Peyer's patch (tissue), 4 donors: ENCODE data around the gene CDK13.

Experiments used
- POLR2A ChIP-seq, 2 donors: fragments of 450-650 bp; IDR thresholded peaks; one replicate each; pipeline ENCODE4 v1.5.1; 2017; ENCODE audit warnings: antibody characterized with exemption in 2 of 2, mild to moderate bottlenecking in 2 of 2, moderate library complexity in 2 of 2
- TF ChIP-seq, protein P1 (sequence below), 6 experiments: fragments of 450-650 bp in 4 of 6; fragments of 200-600 bp in 2 of 6; sonication (generic) in 1 of 6; IDR thresholded peaks; one replicate each; pipeline ENCODE4 v1.5.1; 2017 to 2019; ENCODE audit warnings: antibody characterized with exemption in 6 of 6, mild to moderate bottlenecking in 3 of 6, moderate library complexity in 1 of 6

DNA sequence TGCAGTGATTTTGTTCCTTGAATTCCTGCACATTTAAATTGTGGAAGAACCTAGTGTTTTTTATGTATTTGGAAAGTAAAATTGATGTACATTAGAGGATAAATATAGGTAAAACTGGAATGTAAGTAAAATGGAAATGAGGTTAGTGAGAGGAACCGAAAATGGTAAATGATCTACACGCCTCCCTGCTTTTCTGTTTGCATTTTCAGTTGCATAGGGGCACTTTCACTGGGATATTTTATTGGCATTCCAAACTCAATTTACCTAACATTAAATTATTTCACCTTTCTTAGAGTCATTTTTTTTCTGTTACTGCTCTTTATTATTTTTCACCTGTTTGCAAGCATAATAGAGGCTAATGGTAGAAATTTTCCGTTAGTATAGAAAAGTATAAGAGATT is 8.0 kb downstream of the CDK13 start:
- TF ChIP-seq POLR2A (IDR thresholded peaks at IDR 0.05), result no peak
- TF ChIP-seq, protein P1, sequence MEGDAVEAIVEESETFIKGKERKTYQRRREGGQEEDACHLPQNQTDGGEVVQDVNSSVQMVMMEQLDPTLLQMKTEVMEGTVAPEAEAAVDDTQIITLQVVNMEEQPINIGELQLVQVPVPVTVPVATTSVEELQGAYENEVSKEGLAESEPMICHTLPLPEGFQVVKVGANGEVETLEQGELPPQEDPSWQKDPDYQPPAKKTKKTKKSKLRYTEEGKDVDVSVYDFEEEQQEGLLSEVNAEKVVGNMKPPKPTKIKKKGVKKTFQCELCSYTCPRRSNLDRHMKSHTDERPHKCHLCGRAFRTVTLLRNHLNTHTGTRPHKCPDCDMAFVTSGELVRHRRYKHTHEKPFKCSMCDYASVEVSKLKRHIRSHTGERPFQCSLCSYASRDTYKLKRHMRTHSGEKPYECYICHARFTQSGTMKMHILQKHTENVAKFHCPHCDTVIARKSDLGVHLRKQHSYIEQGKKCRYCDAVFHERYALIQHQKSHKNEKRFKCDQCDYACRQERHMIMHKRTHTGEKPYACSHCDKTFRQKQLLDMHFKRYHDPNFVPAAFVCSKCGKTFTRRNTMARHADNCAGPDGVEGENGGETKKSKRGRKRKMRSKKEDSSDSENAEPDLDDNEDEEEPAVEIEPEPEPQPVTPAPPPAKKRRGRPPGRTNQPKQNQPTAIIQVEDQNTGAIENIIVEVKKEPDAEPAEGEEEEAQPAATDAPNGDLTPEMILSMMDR (IDR thresholded peaks at IDR 0.05), result no peak
